H1 (cell line): ENCODE data around the gene SLC15A3. TPM values are rescaled to one million over a fixed set of nuclear protein-coding genes. Genes with fewer than 3 reads are reported as not detected.

Source experiments
- CTCF ChIP-seq, 3 experiments: IDR thresholded peaks; 1 replicate in 2 of 3; 2 replicates in 1 of 3; pipeline versions ENCODE4 v1.5.1 to v1.6.1; 2011; ENCODE audit warnings: low read length in 3 of 3, mild to moderate bottlenecking in 3 of 3, inconsistent platforms in 2 of 3, low read depth in 1 of 3, moderate library complexity in 1 of 3; ENCODE audit not compliant: insufficient read depth in 1 of 3; ENCODE audit errors: control extremely low read depth in 1 of 3
- HDAC6 ChIP-seq: IDR thresholded peaks from one replicate; pipeline ENCODE4 v1.7.1; 2012; ENCODE audit warnings: low read depth, mild to moderate bottlenecking, inconsistent platforms, low read length, moderate library complexity
- NANOG ChIP-seq: IDR thresholded peaks from 2 replicates; pipeline ENCODE4 v1.6.1; 2011; ENCODE audit warnings: low read length, low read depth, mild to moderate bottlenecking, inconsistent platforms; ENCODE audit not compliant: insufficient read depth, poor library complexity, severe bottlenecking
- SP4 ChIP-seq: IDR thresholded peaks from 2 replicates; pipeline ENCODE4 v1.6.1; 2012; ENCODE audit warnings: low read length, inconsistent platforms
- polyA plus RNA-seq, 7 experiments: library from polyadenylated mRNA; depleted of rRNA in 3 of 7; stranded (reverse) in 5 of 7; unstranded in 2 of 7; fragments of >200 nt in 5 of 7; fragments of 200-250 nt in 2 of 7; gene quantifications; 1 replicate in 5 of 7; 2 replicates in 1 of 7; 4 replicates in 1 of 7; pipeline versions ENCODE4 v1.2.1 to v1.2.3, GENCODE V29; 2011 to 2013; ENCODE audit warnings: missing spikeins in 2 of 7, mixed read lengths in 2 of 7
- total RNA-seq: library from RNA; stranded (reverse); fragmentation: NEBNext Ultra II Directional; extraction: Animal tissue kit (Norgen Biotek cat#: 25700); gene quantifications from 2 replicates; pipeline ENCODE4 v1.2.1, GENCODE V29; 2021

SLC15A3 gene
- total and polyA plus RNA-seq, 2 of the 8 experiments (the other 6 are each of a cell fraction or from before 2014, with no cell fraction given): 25.8 to 31.0 TPM

GRCh38 chr11:60918251-60918938, 33.6 kb downstream of the SLC15A3 start (continued):
- TF ChIP-seq HDAC6 (no peak), CTCF (IDR thresholded peaks at IDR 0.05; ENCODE audit: control extremely low read depth in 1 of 3, insufficient read depth in 1 of 3, low read depth in 1 of 3, low read length in 3 of 3) (no peak), NANOG (no peak), SP4 (no peak)
